Upper lobe of left lung (tissue), 4 donors: ENCODE data around the gene GRIPAP1.

Source experiments
- EP300 ChIP-seq, 4 donors: sonication (generic); formaldehyde crosslinking; IDR thresholded peaks; one replicate each; pipeline ENCODE4 v1.5.1; 2017; ENCODE audit warnings: antibody characterized with exemption in 4 of 4, control low read depth in 2 of 4
- POLR2A ChIP-seq, 4 donors: fragments of 450-650 bp; IDR thresholded peaks; one replicate each; pipeline ENCODE4 v1.5.1; 2016 to 2017; ENCODE audit warnings: antibody characterized with exemption in 4 of 4, mild to moderate bottlenecking in 2 of 4
- POLR2AphosphoS5 ChIP-seq, 2 donors: sonication (generic); formaldehyde crosslinking; IDR thresholded peaks; one replicate each; pipeline ENCODE4 v1.5.1; 2017; ENCODE audit warnings: antibody characterized with exemption in 2 of 2
- TF ChIP-seq, protein P1 (sequence below), 6 experiments: fragments of 450-650 bp in 4 of 6; fragments of 200-600 bp in 2 of 6; sonication (generic) in 2 of 6; IDR thresholded peaks; one replicate each; pipeline ENCODE4 v1.5.1; 2016 to 2019; ENCODE audit warnings: antibody characterized with exemption in 6 of 6

DNA sequence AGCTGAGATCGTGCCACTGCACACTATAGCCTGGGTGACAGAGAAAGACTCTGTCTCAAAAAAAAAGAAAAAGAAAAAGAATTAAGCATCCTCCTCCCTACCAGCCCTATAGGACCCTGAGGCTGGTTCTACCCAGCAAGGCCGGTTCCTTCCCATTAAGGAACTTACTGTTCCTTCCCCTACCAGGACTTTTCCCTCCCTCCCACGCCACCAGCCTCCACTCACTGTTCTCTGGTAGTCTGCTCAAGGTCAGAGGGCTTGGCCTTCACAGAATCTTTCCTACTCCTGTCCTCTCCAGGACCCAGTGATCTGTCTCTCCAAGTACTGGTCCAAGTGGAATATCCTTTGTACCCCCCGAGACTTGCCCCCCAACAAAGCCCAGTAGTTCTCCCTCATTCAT lies 1.4 kb downstream of the GRIPAP1 start:
- TF ChIP-seq POLR2A (IDR thresholded peaks at IDR 0.05) = no peak
- TF ChIP-seq, protein P1, sequence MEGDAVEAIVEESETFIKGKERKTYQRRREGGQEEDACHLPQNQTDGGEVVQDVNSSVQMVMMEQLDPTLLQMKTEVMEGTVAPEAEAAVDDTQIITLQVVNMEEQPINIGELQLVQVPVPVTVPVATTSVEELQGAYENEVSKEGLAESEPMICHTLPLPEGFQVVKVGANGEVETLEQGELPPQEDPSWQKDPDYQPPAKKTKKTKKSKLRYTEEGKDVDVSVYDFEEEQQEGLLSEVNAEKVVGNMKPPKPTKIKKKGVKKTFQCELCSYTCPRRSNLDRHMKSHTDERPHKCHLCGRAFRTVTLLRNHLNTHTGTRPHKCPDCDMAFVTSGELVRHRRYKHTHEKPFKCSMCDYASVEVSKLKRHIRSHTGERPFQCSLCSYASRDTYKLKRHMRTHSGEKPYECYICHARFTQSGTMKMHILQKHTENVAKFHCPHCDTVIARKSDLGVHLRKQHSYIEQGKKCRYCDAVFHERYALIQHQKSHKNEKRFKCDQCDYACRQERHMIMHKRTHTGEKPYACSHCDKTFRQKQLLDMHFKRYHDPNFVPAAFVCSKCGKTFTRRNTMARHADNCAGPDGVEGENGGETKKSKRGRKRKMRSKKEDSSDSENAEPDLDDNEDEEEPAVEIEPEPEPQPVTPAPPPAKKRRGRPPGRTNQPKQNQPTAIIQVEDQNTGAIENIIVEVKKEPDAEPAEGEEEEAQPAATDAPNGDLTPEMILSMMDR (IDR thresholded peaks at IDR 0.05) = no peak
- TF ChIP-seq POLR2AphosphoS5 (IDR thresholded peaks at IDR 0.05) = no peak
- no peak for TF ChIP-seq EP300 (IDR thresholded peaks at IDR 0.05)
